Tibial artery (tissue), 4 donors: ENCODE measurements around the gene SMAD2.

ENCODE experiments used
- DNase-seq, 2 donors: peaks; one replicate each; pipeline ENCODE4 v3.0.0-alpha.2; 2019
- H3K27ac ChIP-seq, 2 donors: fragments of 200-600 bp; sonication (generic) in 1 of 2; 1 replicate in 1 of 2; 2 replicates in 1 of 2; pipeline ENCODE4 v1.5.1; 2018 to 2019; ENCODE audit warnings: mild to moderate bottlenecking in 1 of 2
- H3K27me3 ChIP-seq, 2 donors: fragments of 200-600 bp; sonication (generic) in 1 of 2; one replicate each; pipeline versions ENCODE4 v1.5.1 to v1.6.0; 2016 to 2019
- H3K36me3 ChIP-seq, 3 donors: fragments of 200-600 bp; sonication (generic) in 2 of 3; one replicate each; pipeline ENCODE4 v1.5.1; 2016 to 2019; ENCODE audit warnings: mild to moderate bottlenecking in 2 of 3
- H3K4me1 ChIP-seq, 4 donors: fragments of 200-600 bp; sonication (generic) in 2 of 4; 1 replicate in 3 of 4; 2 replicates in 1 of 4; pipeline ENCODE4 v1.5.1; 2016 to 2019
- H3K4me3 ChIP-seq, 2 donors: fragments of 200-600 bp; sonication (generic) in 1 of 2; 1 replicate in 1 of 2; 2 replicates in 1 of 2; pipeline ENCODE4 v1.5.1; 2018 to 2019; ENCODE audit warnings: mild to moderate bottlenecking in 2 of 2
- H3K9me3 ChIP-seq, 3 donors: fragments of 200-600 bp; sonication (generic) in 1 of 3; one replicate each; pipeline ENCODE4 v1.5.1; 2016 to 2019
- CTCF ChIP-seq, 2 experiments: fragments of 200-600 bp in 1 of 2; fragments of 450-650 bp in 1 of 2; IDR thresholded peaks; one replicate each; pipeline ENCODE4 v1.5.1; 2017 to 2019; ENCODE audit warnings: antibody characterized with exemption in 2 of 2, mild to moderate bottlenecking in 1 of 2, moderate library complexity in 1 of 2
- intact Hi-C: fragments of 100-400 bp; cut with DNase I; formaldehyde crosslinking; loops from one replicate; pipeline ENCODE4 v1.15.0; 2023; ENCODE audit warnings: low total_unique reads

Gene SMAD2

GRCh38 chr18:47930199-47930930 is at the start of gene SMAD2:
TSS of gene SMAD2 (minus strand) at chr18:47930659. CDS start at chr18:47896756, 33,903 bp downstream.
- Histone ChIP-seq H3K9me3 (no peaks in the 10 kb centered on the region), H3K36me3 (no peaks in the 10 kb centered on the region), H3K4me1 (peaks cover 0 to 49% (median 16%) of the 10 kb centered on the region in 4 donors), H3K27ac (peak within 1 kb of the TSS; percentile 87 to 95), H3K27me3 (no peaks in the 10 kb centered on the region), H3K4me3 (peak within 1 kb of the TSS; percentile 78 to 87)
- TF ChIP-seq CTCF (IDR thresholded peaks at IDR 0.05) = no peak
- DNase-seq = peak; percentile 79 to 89
- intact Hi-C loops = loop anchor here (10.0 kb wide), 2 partner anchors 74 to 514 kb away; no protein-coding TSS in a partner anchor

- Histone ChIP-seq H3K27me3 (no peaks in the 10 kb centered on the region), H3K36me3 (no peaks in the 10 kb centered on the region), H3K9me3 (no peaks in the 10 kb centered on the region), H3K4me1 (no peaks in the 10 kb centered on the region), H3K27ac (no peak overlapping the region), H3K4me3 (no peak overlapping the region)
- intact Hi-C loops = no loop called here
- no peak for DNase-seq
- TF ChIP-seq CTCF (IDR thresholded peaks at IDR 0.05) = no peak
Observed at GRCh38 chr18:47979611-47980200, 49.2 kb upstream of the SMAD2 start.

- no peaks in the 10 kb centered on the region for H3K27me3 ChIP-seq
- H3K9me3 ChIP-seq = no peaks in the 10 kb centered on the region
- H3K27ac ChIP-seq = no peak overlapping the region
- H3K36me3 ChIP-seq = no peaks in the 10 kb centered on the region
- no peak overlapping the region for H3K4me3 ChIP-seq
- intact Hi-C loops = no loop called here
- TF ChIP-seq CTCF (IDR thresholded peaks at IDR 0.05) = no peak
- H3K4me1 ChIP-seq = no peaks in the 10 kb centered on the region
- DNase-seq = no peak
Observed at GRCh38 chr18:47978603-47979002, 48.1 kb upstream of the SMAD2 start.

GRCh38 chr18:47978141-47978540 is 47.7 kb upstream of the SMAD2 start:
- no peak overlapping the region for H3K4me3 ChIP-seq
- intact Hi-C loops = no loop called here
- H3K27ac ChIP-seq = no peak overlapping the region
- no peaks in the 10 kb centered on the region for H3K9me3 ChIP-seq
- no peak for DNase-seq
- H3K27me3 ChIP-seq = no peaks in the 10 kb centered on the region
- H3K4me1 ChIP-seq = no peaks in the 10 kb centered on the region
- no peak for TF ChIP-seq CTCF (IDR thresholded peaks at IDR 0.05)
- H3K36me3 ChIP-seq = no peaks in the 10 kb centered on the region

GRCh38 chr18:47975701-47976100 is 45.2 kb upstream of the SMAD2 start:
- H3K27ac ChIP-seq = no peak overlapping the region

More at GRCh38 chr18:47975701-47976100, 45.2 kb upstream of the SMAD2 start:
- Histone ChIP-seq H3K27me3 (no peaks in the 10 kb centered on the region), H3K4me3 (no peak overlapping the region), H3K4me1 (no peaks in the 10 kb centered on the region), H3K36me3 (no peaks in the 10 kb centered on the region), H3K9me3 (no peaks in the 10 kb centered on the region)
- intact Hi-C loops = no loop called here
- TF ChIP-seq CTCF (IDR thresholded peaks at IDR 0.05) = no peak
- no peak for DNase-seq
